ENCODE results near the gene EEF1G.

DNA sequence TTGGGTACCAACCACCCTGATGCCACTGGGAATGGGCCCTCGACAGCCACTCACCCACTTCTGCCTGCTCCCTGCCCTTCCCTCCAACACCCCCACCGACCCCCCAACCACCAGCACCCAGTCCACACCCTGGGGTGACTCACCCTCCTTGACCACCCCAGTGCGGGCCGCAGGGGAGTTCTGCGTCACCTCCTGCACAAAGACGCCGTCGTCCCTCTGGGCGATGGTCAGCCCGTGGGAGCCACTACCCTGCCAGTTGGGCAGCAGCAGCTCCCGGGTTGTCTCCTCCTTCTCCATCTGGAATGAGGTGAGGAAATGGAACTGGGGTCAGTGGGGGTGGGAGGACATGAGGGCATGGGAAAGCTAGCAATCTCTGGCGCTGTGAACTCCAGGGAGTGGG lies 37.9 kb downstream of the EEF1G start:
- TF ChIP-seq POLR2AphosphoS5 (IDR thresholded peaks at IDR 0.05; ENCODE audit: borderline replicate concordance, low read depth, low read length) (no peak), EZH2 (IDR thresholded peaks at IDR 0.05) (no peak), FOXP2 (optimal IDR thresholded peaks at IDR 0.05; ENCODE audit: control extremely low read depth, extremely low read length, insufficient read depth) (no peak)

Data from SK-N-MC (cell line).